Prostate gland (tissue), 2 donors: ENCODE results near the gene FASTK.

Source experiments
- CTCF ChIP-seq, 4 experiments: fragments of 200-600 bp in 2 of 4; fragments of 450-650 bp in 2 of 4; sonication (generic) in 2 of 4; IDR thresholded peaks; 1 replicate in 3 of 4; 2 replicates in 1 of 4; pipeline ENCODE4 v1.5.1; 2016 to 2019; ENCODE audit warnings: antibody characterized with exemption in 4 of 4, mild to moderate bottlenecking in 2 of 4, moderate library complexity in 2 of 4
- POLR2AphosphoS5 ChIP-seq: sonication (generic); formaldehyde crosslinking; IDR thresholded peaks from one replicate; pipeline ENCODE4 v1.6.1; 2017; ENCODE audit warnings: antibody characterized with exemption

GRCh38 chr7:151070574-151070960 is 10.0 kb downstream of the FASTK start:
- no peak for TF ChIP-seq CTCF (IDR thresholded peaks at IDR 0.05)
- TF ChIP-seq POLR2AphosphoS5, result no peak
